HG03521 (cell line): ENCODE results near the gene UTP25.
"Not testable (repeated sequence)": the region's sequence is repeated elsewhere in the genome, so short reads cannot be mapped to it uniquely, and the experiment has no call there.

Source experiments
- ATAC-seq: cut with Tn5 transposase; IDR thresholded peaks from one replicate; pipeline ENCODE4 v1.9.1; 2021; ENCODE audit warnings: mild to moderate bottlenecking, moderate library complexity; ENCODE audit not compliant: unreplicated experiment

UTP25 gene

GRCh38 chr1:209890641-209891330, 63.0 kb downstream of the UTP25 start:
- no peak for ATAC-seq

DNA sequence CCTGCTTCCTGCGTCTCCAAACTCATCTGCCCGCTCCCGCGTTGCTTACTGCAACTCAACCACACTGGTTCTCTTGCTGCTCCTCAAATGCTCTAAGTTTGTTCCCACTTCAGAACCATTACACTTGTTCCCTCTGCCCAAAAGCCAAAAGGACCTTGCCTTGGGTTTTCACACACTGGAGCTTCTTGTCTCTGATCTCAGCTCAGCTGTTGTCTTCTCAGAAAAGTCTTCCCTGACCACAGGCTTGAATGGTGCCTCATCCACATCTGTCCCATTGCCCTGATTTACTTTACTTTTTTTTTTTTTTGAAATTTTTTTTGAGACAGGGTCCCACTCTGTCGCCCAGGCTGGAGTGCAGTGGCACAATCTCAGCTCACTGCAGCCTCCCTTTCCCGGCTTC, 66.0 kb downstream of the UTP25 start:
- ATAC-seq, result no peak

DNA sequence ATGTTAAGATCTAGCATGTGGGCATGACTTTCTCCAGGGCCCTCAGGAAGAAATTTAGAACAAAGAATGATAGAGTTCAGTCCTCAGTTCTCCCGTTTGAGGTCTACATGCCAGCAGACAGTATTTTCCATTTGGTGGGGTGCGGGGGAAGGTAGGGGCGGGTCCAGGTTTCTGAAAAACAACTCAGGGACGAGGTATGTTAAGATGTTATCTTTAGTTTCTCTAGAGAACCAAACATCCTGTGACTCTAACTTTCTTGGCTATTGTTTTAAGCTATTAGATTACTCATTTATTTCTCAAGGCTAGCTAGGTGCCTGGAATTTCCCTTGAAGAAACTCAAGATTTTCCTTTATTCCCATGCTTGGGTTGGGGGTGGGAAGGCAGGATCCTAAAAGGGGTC, 67.9 kb downstream of the UTP25 start:
- ATAC-seq, result no peak

GRCh38 chr1:209896346-209896745, 68.6 kb downstream of the UTP25 start:
- no peak for ATAC-seq

GRCh38 chr1:209898271-209898670, 70.5 kb downstream of the UTP25 start:
- ATAC-seq, result not testable (repeated sequence)

DNA sequence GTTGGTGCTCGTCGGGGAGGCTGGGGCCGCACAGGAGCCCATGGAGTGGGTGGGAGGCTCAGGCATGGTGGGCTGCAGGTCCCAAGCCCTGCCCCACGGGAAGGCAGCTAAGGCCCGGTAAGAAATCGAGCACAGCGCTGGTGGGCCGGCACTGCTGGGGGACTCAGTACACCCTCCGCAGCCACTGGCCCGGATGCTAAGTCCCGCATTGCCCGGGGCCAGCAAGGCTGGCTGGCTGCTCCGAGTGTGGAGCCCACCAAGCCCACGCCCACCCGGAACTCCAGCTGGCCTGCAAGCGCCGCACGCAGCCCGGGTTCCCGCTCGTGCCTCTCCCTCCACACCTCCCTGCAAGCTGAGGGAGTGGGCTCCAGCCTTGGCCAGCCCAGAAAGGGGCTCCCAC, 71.1 kb downstream of the UTP25 start:
- ATAC-seq, result not testable (repeated sequence)

DNA sequence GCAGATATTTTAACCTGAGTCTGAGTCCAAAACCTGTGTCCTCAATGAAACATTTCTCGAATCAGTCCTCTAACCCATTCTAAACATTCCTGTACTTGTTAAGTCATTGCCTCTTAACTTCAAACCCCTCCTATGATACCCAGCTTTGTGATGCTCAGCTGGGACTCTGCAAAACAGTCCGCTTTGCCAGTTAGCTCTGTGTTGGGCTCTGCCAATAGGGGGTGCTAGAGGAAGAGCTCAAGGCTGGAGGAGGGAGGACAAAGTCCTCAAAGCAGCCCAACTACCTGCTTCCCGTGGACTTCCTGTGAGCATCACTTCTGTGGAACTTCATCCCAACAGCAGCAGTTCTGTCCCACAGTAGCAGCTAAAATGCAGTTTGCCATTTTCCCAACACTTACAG, 72.2 kb downstream of the UTP25 start:
- no peak for ATAC-seq

DNA sequence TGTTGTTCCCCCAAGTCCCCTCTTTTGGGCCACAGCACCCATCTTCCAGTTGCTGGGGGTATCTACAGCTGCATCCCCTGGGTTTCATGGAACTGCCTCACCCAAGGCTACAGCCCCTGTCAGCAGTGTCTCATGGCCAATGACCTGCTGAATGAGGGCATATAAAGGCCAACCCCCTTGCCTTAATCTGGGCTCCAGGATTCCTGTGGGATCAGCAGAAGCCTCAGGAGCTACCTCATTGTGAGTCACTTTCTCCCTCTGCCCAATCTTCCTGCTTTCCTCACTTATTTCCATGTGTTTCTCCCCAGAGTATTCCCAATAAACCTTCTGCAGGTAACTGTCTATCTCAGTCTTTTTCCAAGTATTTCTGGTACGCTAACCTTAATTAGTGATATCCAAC, 73.0 kb downstream of the UTP25 start:
- no peak for ATAC-seq

DNA sequence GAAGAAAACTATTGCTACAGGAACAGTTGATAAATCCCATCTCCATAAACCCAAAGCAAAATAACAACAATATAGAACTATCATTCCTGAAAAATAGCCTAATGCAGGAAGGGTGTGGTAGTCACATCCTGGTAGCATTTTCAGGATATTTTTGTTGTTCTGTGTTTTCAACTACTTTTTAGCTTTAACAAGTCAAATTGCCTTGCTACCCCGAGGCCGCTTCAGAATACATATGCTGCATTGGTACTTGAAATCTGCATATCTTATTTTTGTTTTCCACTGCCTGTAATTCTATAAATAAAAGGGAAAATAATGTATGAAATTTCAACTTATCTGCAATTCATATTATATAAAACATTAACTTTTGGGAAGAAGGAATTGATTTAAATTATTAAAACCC, 73.4 kb downstream of the UTP25 start:
- no peak for ATAC-seq

DNA sequence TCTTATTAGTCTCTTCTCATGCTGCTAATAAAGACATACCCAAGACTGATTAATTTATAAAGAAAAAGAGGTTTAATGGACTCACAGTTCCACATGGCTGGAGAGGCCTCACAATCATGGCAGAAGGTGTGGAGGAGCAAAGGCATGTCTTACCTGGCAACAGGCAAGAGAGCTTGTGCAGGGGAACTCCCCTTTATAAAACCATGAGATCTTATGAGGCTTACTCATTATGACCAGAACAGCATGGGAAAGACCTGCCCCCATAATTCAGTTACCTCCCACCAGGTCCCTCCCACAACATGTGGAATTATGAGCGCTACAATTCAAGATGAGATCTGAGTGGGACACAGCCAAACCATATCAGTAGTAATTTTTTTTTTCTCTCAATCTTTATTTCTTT, 77.0 kb downstream of the UTP25 start:
- ATAC-seq, result not testable (repeated sequence)
